Hematopoietic multipotent progenitor cell (in vitro differentiated cells): ENCODE measurements around the gene CNIH2. TPM values are rescaled to one million over a fixed set of nuclear protein-coding genes. Genes with fewer than 3 reads are reported as not detected.
A peak's percentile ranks its signal among the peaks of the same experiment; 100 is the strongest.

Source experiments
- DNase-seq, 3 donors: peaks; one replicate each; pipeline ENCODE4 v3.0.0-alpha.2; 2011 to 2015; ENCODE audit warnings: low read depth in 2 of 3, low spot score in 2 of 3
- total RNA-seq: library from RNA; depleted of rRNA; stranded (reverse); fragments of >200 nt; gene quantifications from one replicate; pipeline ENCODE4 v1.2.3, GENCODE V29; 2012

The CNIH2 gene
- total RNA-seq, 1 donor: 2.7 TPM

DNA sequence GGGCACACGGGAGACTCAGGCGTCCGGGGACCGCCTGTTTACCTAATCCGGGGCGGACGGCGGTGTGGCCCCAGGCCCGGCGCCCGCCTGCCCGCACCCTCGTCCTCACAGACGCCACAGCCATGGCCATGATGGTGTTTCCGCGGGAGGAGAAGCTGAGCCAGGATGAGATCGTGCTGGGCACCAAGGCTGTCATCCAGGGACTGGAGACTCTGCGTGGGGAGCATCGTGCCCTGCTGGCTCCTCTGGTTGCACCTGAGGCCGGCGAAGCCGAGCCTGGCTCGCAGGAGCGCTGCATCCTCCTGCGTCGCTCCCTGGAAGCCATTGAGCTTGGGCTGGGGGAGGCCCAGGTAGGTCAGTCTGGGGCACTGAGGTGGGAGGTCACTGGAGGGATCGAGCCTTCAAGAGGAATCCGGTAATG is 19.5 kb upstream of the CNIH2 start:
- no peak for DNase-seq

DNA sequence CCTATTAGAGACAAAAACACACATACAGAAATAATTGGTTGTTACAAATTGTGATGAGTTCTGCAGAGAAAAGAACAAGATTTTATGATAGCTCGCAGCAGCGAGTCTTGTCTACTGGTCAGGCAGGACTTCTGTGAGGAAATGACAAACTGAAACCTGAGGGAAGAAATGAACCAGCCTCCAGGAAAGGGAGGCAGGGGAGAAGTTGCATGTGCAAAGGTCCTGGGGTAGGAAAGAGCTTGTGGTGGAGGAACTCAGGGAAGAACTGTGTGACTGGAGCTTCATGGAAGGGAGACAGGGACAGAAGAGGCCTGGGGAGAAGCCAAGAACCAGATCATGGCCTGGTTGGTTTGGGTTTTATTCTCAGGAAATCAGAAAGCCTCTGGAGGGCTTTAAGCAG is 18.8 kb upstream of the CNIH2 start:
- DNase-seq: no peak

GRCh38 chr11:66259956-66260355 is 18.0 kb upstream of the CNIH2 start:
- DNase-seq: no peak

- DNase-seq: no peak
These were observed 16.4 kb upstream of the CNIH2 start for GRCh38 chr11:66261578-66261977.

- DNase-seq: no peak
These were observed 15.8 kb upstream of the CNIH2 start for GRCh38 chr11:66262191-66262590.

GRCh38 chr11:66262696-66263095 is 15.3 kb upstream of the CNIH2 start:
- DNase-seq: no peak

DNA sequence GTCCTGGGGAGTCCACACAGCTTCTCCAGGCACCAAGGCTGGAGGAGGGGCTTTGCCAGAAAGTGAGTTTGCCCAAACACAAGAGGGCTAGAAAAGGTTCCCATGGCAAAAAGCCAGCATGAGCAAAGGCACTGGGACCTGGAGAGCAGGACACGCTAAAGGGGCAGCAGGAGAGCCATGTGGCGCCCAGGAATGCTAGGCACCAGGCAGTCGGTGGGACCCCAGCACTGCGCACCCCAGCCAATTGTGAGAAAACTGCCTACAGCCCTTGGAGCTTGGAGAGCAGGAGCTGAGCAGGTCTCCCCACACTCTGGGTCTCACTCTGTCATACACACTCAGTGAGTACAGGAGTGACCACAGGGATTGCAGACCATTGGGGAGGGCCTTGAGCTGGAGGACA is 14.7 kb upstream of the CNIH2 start:
- DNase-seq: no peak

DNA sequence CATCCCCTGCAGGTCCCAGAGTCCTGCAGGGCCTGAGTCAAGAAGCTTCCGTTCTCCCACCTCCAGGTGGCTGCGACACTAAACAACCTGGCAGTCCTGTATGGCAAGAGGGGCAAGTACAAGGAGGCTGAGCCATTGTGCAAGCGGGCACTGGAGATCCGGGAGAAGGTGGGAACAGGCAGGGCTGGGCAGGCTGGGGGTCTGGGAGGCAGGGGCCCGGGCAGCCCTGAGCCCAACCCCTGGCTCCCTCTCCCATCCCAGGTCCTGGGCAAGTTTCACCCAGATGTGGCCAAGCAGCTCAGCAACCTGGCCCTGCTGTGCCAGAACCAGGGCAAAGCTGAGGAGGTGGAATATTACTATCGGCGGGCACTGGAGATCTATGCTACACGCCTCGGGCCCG is 14.2 kb upstream of the CNIH2 start:
- DNase-seq: no peak

DNA sequence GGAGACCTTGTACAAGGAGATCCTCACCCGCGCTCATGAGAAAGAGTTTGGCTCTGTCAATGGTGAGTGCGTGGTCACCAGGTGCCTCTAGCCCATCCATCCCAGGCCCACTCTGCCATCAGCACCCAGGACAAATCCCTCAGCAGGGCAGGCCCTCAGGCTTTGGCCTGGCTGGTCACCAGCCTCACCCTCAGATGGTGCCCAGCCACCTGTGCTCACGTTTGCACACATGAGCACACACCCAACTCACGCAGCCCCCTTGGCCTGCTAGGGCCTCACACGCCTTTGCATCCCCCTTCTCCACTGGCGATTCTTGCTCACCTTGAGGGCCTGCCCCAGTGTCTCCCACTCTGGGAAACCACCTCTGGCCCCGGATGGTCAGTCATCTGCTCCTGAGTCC is 13.6 kb upstream of the CNIH2 start:
- no peak for DNase-seq

- peak in 1 of 3 donors; percentile 30 for DNase-seq
These were observed 13.1 kb upstream of the CNIH2 start for GRCh38 chr11:66264914-66265313.

GRCh38 chr11:66265531-66266377 is 12.2 kb upstream of the CNIH2 start:
- DNase-seq: no peak

DNA sequence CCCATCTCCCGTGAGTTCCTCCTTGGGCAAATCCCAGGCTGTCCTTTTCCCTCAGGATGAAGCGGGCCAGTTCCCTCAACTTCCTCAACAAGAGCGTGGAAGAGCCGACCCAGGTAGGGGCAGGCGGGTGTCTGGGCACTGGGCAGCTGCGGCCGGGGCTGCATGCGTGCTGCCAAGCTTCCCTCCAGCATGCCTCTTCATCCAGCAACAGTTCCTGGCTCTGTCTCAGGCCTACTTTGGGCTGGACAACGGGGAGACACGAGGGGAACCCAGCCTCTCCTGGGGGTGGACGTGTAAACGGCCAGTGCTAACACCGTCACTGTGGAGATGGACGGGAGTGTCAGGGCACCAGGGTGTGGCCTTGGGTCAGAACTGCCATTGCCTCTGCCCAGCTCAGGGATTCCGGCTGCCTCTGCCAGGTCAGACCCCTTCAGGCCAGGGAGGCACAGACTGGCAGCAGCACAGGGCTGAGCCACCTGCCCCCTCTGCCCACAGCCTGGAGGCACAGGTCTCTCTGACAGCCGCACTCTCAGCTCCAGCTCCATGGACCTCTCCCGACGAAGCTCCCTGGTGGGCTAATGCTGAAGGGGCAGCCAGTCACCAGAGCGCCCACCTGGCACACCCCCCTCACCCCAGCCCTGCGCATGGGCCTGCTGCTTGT is 11.5 kb upstream of the CNIH2 start:
- no peak for DNase-seq

- DNase-seq: no peak
These were observed 11.0 kb upstream of the CNIH2 start for GRCh38 chr11:66267039-66267378.

- DNase-seq: peak; percentile 75 to 92 (median 89)
These were observed 10.4 kb upstream of the CNIH2 start for GRCh38 chr11:66267379-66268243.

GRCh38 chr11:66268244-66268951 is 9.6 kb upstream of the CNIH2 start, which contains the start of gene RAB1B:
Gene RAB1B, plus strand, starts transcription at chr11:66268639. Its CDS starts 41 bp downstream, at chr11:66268680.
- DNase-seq: peak; percentile 99 to 100 (median 99)

- DNase-seq: peak in 1 of 3 donors; percentile 54
These were observed 8.7 kb upstream of the CNIH2 start for GRCh38 chr11:66268952-66269905.

DNA sequence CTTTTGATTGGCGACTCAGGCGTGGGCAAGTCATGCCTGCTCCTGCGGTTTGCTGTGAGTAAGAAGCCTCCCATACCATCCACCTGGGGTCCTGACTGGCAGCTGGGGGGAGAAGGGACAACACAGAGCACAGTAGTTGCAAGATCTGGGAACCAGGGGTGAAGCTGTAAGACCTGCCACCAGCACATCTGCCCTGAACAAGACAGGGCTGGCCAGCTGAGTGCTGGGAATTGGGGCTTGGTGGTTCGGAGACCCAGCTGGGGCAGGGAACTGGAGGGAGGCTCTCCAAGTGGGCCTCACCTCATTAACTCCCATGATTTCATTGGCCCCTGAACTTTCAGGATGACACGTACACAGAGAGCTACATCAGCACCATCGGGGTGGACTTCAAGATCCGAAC is 6.2 kb upstream of the CNIH2 start:
- DNase-seq: no peak

- DNase-seq: no peak
These were observed 5.4 kb upstream of the CNIH2 start for GRCh38 chr11:66272596-66272995.

DNA sequence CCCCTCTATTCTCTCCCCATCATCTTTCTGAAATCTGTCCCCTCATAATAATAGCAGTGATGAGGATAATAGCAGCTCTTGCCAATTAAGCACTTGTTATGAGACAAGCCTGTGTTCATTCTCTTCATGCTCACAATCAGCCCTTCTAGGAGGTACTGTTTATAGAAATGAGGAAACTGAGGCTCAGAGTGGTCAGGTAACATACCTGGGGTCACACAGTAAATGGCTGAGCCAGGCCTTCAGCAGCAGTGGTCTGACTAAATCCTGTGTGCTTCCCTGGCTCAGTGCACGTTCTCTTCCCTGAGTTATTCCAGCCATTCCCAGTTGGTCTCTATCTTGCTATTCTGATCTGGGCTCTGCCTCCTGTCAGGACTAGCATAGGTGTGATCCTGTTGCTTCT is 3.8 kb upstream of the CNIH2 start:
- no peak for DNase-seq
